Astrocyte of the cerebellum (primary cell): ENCODE data around the gene TMEFF2.

Source experiments
- DNase-seq: peaks from one replicate; pipeline ENCODE4 v3.0.0-alpha.2; 2011; ENCODE audit warnings: low read depth
- H3K4me3 ChIP-seq: 2 replicates; pipeline ENCODE4 v1.5.1; 2011; ENCODE audit warnings: mild to moderate bottlenecking, low read depth, low read length, moderate library complexity
- CTCF ChIP-seq: IDR thresholded peaks from 2 replicates; pipeline ENCODE4 v1.5.1; 2012; ENCODE audit warnings: low read length, low read depth, moderate library complexity, mild to moderate bottlenecking; ENCODE audit errors: missing control alignments
- in situ Hi-C: cut with HindIII; loops from 2 replicates; pipeline ENCODE4 v1.10.0; 2017; ENCODE audit warnings: low sequenced_read_pairs

The TMEFF2 gene

GRCh38 chr2:191951832-191952231 lies 242.9 kb downstream of the TMEFF2 start:
- in situ Hi-C loops, result no loop called here
- no peak for DNase-seq

GRCh38 chr2:191951376-191951775 lies 243.4 kb downstream of the TMEFF2 start:
- no peak for TF ChIP-seq CTCF
- no peak overlapping the region for H3K4me3 ChIP-seq
- in situ Hi-C loops, result no loop called here
- DNase-seq, result no peak

More at GRCh38 chr2:191951832-191952231, 242.9 kb downstream of the TMEFF2 start:
- H3K4me3 ChIP-seq, result no peak overlapping the region
- TF ChIP-seq CTCF, result no peak

DNA sequence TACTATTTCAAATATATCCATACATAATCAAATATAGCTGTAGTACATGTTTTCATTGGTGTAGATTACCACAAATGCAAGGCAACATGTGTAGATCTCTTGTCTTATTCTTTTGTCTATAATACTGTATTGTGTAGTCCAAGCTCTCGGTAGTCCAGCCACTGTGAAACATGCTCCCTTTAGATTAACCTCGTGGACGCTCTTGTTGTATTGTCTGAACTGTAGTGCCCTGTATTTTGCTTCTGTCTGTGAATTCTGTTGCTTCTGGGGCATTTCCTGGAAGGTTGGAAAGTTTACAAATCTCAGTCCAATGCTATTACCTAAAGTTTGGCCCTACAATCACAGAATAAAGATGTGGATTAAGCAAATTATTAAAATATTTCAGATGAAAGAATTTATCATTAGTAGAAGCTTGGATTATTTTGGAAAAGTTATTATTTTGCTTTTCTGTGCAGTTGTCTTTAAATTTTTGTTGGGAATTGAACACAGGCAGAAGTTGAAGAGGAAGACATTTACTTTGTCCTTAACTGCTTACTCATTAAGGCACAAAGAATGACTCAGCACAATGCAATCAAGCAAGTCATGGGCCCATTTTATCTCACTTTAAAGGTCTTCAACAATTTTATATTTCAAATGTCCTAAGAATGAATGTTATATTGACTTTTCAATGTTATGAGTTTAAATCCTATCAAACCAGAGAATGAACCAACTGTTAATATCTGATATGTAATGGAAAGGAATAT lies 244.4 kb downstream of the TMEFF2 start:
- no peak overlapping the region for H3K4me3 ChIP-seq
- TF ChIP-seq CTCF, result no peak
- DNase-seq, result no peak
- in situ Hi-C loops, result no loop called here

DNA sequence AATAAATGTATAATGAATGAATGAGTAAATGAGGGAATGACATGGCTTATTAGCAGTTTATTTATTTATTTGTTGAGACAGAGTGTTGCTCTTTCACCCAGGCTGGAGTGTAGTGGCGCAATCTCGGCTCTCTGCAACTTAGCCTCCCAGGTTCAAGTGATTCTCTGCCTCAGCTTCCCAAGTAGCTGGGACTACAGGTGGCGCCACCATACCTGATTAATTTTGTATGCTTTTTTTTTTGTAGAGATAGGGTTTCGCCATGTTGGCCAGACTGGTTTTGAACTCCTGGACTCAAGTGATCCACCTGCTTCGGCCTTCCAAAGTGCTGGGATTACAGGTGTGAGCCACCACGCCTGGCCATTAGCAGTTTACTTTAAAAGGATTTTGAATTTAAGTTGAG lies 247.5 kb downstream of the TMEFF2 start:
- no peak for TF ChIP-seq CTCF
- in situ Hi-C loops, result no loop called here
- no peak overlapping the region for H3K4me3 ChIP-seq
- no peak for DNase-seq

DNA sequence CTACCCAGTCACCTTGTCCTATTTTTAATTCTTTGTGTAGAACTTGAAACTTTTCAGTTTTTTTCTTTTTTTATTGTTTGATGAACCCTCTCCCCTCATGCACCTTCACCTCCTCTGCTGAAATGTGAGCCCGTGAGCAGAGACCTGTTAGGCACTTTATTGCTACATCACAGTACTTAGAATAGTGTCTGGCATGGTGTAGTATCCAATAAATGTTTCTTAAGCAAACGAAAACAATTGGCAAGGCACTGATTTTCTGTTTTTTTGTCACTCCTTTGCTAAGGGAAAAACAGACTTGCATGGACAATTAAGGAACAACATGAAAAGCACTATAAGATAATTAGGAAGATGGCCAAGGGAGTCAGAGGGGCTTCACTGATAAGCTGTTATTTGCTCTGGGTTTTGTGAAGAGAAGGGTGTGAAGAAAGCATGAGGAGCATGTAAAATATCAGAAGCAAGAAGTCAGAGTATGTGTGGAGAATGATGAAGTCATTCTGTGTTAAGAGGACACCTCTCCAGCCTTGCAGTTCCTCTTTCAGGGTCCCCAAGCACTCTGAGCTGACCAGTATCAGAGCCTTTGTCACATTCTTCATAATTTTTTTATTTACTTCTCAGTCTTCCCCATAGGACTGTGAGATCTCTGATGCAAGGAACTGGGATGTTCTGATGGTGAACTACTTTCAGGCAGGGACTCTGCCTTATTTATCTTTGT lies 248.1 kb downstream of the TMEFF2 start:
- DNase-seq, result no peak
- in situ Hi-C loops, result no loop called here
- H3K4me3 ChIP-seq, result no peak overlapping the region
- no peak for TF ChIP-seq CTCF

DNA sequence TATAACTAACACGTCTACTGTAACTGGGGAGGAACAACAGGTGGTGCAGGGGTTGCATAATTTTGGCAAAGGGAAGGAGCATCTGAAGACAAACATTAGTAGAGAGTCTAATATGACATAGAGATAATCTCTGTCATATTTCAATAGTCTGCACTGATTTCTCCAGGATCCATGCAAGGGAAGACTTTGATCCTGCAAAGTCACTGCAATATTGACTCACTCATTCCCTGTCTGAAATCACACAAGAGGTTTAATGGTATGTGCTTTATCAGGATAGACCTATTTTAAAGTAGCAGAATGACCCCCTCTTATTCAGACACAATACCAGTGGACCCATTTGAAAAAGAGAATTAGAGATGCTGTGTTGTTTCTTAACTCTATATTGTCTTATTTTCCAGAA lies 249.1 kb downstream of the TMEFF2 start:
- TF ChIP-seq CTCF, result no peak
- in situ Hi-C loops, result no loop called here
- DNase-seq, result no peak
- H3K4me3 ChIP-seq, result no peak overlapping the region
